Fibroblast of gingiva (primary cell): Measurements from ENCODE around the gene TTLL10.

Experiments used
- DNase-seq: peaks from one replicate; pipeline ENCODE4 v3.0.0-alpha.2; 2011; ENCODE audit warnings: low read depth

Gene TTLL10

DNA sequence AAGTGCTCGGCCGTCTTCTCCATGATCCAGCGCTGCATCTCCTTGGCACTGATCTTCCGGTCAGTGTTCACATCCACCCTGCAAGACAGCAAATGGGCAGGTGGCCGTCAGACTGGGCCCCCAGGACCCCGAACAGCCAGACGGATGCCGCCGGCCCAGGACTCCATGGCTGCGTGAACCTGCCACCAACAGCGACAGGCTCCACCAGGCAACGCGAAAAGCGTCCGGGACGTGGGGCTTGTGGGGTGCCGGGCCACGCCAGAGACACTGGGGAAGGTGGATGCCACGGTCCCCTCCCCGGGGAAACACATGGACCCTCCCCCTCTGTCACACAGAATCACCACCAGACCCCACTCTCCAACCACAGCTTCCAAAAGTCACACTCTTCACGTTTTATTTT, 50.2 kb downstream of the TTLL10 start:
- DNase-seq: no peak

DNA sequence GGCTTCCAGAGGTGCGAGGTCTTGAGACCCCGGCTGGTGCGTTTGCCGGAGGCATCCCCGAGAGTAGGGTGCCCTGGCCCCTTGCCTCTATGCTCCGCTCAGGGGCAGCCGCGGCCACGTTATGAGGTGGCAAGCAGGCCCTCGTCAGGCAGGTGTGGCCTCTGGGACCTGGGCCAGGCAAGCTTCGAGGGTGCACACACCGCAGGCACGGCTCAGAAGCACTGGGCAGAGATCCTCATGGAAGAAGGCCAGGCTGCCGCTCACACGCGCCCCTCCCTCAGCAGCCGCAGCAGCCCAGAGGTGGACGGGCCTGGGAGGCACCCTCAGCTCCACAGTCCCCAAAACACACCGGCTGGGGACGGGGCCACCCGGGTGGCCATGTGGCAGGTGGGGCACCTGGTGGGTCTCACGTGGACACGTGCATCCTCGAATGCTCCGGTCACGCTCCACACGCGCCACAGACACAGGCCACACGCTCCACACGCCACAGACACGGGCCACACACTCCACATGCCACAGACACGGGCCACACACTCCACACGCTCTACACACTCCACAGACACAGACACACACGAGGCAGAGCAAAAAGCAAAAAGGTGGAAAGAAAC, 51.7 kb downstream of the TTLL10 start:
- DNase-seq: no peak

DNA sequence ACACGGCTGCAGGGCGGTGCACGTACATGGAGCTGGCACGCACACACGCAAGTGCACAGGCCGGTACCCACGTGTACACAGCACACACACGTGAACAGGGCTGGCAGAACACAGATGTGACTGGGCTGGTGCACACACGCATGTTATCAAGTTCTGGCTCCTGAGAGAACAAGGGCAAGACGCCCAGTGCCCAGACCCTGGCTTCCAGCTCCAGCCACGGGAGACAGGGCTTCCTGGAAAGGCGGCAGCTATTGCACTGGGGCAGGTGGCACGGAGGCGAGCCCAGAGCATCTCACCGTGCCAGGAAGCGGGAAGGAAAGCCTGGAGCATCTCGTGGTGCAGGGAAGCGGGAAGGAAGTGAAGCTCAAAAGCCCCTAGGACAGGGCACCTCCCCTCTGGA, 52.2 kb downstream of the TTLL10 start:
- no peak for DNase-seq

DNA sequence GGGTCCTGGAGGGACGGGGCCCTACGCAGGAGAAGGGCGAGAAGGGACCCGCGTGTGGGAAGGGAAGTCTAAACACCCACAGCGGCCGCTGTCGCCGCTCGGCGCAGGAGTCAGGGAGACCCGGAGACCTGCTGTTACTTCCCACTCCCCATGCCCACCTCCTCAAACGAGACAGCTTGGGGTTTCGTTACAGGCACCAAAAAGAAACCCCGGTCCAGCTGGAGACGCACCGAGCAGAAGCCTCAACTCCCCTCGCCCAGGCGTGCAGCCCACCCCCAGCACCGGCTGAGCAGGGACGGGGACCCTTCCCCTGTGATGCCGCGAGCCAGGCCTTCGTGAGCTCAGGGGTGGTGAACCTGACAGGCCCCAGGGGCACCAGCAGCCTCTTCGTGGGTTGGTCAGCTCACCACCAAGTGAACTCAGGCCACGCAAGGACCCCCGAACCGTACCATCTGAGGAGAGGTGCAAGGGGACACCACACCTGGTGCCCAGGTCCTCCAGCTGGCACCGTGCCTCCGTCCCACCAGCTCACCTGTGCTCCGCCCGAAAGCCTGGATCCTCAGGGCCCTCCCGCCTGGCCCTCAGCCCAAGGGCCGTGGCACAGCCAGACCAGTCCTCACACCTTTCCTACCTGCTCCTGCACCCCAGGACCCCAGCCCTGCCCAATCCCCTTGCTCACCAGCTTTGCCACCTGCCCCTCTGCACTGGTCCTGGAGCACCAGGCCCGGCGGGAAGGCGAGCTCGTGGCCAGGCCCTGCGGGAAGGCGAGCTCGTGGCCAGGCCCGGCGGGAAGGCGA, 53.1 kb downstream of the TTLL10 start:
- no peak for DNase-seq

DNA sequence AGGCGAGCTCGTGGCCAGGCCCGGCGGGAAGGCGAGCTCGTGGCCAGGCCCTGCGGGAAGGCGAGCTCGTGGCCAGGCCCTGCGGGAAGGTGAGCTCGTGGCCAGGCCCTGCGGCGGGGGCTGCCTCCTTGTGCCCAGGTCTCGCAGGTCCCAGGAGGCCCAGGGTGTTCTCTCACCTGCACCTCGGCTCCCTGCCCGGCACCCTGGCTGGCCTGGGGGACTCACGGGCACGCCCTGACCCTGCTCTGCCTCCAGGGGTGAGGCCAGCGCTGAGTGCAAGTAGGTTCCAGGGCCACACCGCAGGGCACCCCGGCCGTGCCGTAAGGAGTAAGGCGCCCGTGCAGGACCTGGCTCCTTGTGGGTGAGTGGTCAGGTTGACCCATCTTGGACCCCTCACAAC, 53.7 kb downstream of the TTLL10 start:
- DNase-seq: no peak

DNA sequence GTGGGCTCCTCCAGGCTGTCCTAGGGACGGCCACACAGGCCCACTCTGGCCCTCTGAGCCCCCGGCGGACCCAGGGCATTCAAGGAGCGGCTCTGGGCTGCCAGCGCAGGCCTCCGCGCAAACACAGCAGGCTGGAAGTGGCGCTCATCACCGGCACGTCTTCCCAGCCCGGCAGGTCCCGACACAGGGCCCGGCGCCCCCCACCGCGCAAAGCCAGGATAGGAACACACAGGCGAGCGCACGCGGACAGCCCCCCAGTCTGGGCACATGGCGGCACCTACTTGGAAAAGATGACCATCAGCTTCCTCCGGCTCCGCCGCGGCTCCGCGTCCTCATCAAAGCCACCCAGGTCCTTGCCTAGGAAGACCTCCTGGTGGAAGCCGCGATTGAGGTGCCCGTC, 54.5 kb downstream of the TTLL10 start:
- no peak for DNase-seq

DNA sequence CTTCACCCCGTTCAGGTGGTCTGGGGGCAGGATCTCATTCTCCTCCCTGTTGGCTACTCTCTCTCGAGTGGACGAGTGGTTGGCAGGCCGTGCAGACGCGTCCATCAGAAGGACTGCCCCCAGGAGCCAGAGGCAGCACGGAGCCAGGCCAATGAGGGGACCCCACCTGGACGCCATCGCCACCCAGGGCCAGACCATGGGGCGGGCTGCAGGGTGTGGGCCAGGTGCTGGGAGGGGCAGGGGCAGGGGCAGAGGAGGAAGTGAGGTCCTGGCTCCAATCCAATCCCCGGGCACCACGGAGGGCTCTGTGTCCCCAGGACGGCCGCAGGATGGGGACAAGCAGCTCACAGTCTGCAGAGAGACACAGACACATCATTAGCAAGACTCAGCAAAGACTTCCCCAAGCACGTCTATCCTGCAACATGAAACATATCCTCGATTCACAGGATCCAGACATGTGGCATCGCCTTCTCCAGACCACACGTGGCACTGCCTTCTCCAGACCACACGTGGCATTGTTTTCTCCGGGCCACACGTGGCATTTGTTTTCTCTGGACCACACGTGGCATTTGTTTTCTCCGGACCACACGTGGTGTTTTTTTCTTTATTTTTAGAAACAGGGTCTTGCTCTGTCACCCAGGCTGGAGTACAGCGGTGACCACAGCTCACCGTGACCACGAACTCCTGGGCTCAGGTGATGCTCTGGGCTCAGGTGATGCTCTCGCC, 55.1 kb downstream of the TTLL10 start:
- no peak for DNase-seq

DNA sequence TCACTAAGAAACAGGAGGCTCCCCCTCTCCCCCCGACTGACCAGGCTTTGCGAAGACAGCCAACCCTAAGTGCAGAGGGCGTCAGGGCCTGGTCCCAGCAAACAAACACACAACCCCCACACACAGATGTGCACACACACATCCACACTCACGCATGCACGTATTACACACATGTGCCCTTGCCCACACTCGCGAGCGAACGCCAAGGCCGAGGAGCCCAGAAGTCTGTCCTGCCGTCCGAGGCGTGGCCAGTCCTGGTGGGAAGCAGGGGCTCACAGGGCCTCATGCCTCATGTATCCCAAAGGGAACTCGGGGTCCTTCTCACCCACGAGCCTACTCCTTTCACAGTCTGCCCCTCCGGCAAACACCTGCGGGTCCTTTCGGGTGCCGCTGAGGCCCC, 56.1 kb downstream of the TTLL10 start:
- DNase-seq: no peak

DNA sequence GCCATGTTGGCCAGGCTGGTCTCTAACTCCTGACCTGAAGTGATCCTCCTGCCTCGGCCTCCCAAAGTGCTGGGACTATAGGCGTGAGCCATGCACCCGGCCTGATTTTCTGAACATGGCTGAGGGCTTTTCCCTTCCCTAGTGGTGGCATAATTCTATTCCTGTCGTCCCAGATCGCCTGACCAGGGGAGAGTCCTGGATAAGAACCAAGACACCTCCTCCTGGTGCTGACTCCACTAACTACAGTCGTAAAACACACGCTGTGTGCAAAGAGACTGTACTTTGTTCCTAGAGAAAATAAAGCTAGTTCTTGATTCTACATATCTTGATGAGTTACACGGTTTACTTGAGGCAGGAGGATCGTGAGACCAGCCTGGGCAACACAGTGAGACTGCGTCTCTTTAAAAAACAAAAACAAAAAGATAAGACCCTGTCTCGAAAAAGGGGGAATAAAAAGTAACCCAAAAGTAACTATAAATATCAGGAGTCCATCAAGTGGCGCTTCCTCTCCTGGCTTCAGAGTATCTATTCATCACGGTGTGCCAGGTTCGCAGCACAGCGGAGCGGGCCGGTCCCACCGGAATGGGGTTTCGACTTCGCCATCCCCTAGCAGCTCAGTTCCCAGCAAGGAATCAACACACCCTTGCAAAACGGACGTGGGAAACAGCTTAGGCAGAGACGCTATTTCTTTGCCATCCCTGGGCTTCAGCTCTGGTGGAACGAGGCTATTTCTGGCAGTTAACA, 57.1 kb downstream of the TTLL10 start:
- peak; percentile 72 for DNase-seq

DNA sequence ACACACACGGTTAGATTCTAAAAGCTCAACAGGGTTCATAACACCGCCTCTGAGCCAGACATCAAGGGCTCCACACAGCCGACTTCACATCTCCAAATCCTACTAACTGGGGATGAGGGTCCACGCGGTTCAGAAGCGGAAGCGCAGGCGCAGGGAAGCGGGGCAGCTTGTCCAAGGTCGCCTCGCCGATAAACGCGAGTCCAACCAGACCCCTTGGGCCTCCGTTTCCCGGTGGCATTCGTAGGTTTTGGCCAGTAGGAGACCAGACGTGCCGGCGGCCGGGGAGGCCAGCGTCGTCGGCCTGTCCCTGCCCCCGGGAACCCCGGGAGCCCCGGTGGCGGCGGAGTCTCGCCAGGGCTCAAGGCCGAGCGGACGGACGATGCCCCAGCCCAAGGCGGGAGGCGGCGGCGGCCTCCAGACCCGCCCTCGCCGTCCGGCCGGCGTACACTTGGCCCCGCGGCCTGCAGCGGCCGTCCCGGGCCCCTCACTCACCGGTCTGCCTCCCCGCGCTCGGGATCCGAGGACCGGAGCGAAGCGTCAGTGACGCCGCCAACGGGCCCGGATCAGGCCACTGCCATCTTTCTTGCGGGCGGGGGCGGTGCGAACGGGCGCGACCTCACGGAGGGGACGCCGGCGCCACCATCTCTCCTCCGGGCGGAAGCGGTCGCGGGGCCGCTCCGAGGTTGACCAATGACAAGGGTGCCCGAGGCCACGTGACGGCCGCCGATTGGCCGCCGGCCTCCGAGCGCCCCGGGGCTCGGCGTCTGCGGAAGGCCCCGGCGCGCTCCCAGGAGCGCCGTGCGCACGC, 57.9 kb downstream of the TTLL10 start, which contains the start of gene SDF4:
Gene SDF4, minus strand, starts transcription at position 602 of the 808 bp plus-strand sequence. CDS start 3,229 bp downstream, outside the sequence.
- DNase-seq: peak; percentile 96

DNA sequence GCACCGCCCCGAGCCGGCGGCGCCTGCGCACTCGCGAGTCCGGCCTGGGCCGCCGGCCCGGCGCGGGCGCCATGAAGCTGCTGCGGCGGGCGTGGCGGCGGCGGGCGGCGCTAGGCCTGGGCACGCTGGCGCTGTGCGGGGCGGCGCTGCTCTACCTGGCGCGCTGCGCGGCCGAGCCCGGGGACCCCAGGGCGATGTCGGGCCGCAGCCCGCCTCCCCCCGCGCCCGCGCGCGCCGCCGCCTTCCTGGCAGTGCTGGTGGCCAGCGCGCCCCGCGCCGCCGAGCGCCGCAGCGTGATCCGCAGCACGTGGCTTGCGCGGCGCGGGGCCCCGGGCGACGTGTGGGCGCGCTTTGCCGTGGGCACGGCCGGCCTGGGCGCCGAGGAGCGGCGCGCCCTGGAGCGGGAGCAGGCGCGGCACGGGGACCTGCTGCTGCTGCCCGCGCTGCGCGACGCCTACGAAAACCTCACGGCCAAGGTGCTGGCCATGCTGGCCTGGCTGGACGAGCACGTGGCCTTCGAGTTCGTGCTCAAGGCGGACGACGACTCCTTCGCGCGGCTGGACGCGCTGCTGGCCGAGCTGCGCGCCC, 58.6 kb downstream of the TTLL10 start, which contains the start of gene B3GALT6:
Gene B3GALT6, plus strand, starts transcription at position 30 of the 588 bp plus-strand sequence. Its CDS starts 42 bp downstream, at position 72.
- DNase-seq: peak; percentile 16

DNA sequence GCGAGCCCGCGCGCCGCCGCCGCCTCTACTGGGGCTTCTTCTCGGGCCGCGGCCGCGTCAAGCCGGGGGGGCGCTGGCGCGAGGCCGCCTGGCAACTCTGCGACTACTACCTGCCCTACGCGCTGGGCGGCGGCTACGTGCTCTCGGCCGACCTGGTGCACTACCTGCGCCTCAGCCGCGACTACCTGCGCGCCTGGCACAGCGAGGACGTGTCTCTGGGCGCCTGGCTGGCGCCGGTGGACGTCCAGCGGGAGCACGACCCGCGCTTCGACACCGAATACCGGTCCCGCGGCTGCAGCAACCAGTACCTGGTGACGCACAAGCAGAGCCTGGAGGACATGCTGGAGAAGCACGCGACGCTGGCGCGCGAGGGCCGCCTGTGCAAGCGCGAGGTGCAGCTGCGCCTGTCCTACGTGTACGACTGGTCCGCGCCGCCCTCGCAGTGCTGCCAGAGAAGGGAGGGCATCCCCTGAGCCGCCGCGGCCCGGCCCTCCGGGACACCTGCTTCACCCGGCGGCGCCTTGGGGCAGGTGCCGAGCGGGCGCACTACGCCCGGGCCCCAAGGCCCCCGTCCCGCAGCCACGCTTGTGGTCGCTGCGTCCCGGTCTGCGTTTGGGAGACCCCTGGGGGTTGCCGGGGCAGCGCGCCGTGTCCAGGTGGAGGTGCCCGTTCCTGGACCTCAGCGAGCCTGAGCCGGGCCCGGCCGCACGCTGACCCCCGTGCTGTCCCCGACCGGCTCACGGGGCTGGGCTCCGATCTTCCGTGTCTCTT, 59.3 kb downstream of the TTLL10 start:
- DNase-seq: no peak

DNA sequence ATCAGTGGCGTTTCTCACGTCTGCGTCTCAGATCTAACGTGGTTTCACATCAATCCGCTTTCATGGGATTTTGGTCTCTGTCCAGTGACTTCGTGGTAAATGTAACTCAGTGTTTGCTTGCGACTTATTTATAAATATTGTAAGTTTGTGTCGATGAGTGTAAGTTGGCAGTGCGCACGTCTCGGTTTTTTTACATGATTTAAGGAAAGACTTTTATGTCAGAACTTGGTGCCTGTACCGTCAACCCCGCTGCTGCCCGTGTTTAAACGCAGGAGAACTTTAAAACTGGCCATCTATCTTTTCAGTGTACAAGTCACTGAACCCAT, 59.9 kb downstream of the TTLL10 start:
- no peak for DNase-seq

DNA sequence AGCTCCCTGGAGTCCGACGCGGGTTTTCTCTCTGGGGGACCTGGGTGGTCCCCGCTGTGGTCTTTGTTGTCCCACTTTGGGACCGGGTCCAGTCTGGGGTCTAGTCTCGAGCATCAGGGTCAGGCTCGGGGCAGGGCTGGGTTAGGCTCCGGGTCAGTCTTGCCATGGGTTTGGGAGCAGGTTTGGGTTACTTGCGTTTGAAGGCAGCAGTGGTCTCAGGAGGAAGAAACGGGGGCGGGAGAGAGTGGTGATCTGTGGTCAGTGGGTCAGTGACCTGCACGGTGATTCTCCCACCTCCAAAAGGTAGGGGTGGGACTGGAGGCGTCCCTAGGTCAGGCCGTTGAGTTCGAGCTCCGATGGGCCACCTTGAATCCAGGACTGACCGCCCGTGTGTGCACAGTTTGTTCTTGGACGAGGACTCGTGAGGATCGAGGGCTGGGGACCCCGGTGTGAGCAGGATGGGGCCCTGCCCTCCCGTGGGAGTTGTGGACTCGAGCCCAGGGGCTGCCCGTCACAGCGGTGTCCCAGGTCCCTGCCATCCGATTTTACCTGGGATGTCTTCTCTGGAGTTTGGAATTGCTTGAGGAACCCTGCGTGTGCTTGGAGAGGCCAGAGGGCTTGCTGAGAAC, 60.6 kb downstream of the TTLL10 start:
- no peak for DNase-seq

DNA sequence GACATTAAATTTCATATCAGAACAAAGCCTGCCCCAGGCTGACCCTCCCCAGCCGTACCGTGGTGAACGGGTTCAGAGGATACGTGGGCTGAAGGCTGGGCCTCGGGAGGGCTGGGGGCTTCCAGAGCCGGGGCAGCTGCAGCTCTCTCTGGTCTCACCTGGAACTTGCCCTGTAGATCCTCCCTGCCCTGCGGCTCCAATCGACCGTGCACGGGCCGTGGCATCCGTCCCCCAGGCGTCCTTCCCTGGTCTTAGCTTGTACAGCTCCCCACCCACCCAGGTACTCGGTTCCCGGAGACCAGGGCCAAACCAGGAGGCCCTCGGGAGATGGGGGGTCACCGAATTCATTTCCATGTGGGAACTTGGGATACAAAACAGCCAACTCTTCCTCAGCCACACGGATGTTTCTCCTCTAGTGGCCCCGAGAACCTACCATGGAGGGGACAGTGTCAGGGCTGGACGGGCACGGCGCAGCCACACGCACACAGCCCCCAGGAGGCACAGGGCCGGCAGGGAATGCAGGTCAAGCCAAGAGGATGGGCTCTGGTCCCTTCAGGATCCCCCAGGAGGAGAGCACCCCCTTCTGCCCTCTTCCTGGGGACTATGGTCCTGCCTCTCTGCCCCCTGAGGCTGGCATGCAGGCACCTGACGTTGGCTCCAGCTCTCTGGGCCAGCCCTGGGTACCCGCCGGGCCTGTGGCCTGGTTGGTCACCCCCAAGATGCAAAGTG, 61.5 kb downstream of the TTLL10 start:
- no peak for DNase-seq

DNA sequence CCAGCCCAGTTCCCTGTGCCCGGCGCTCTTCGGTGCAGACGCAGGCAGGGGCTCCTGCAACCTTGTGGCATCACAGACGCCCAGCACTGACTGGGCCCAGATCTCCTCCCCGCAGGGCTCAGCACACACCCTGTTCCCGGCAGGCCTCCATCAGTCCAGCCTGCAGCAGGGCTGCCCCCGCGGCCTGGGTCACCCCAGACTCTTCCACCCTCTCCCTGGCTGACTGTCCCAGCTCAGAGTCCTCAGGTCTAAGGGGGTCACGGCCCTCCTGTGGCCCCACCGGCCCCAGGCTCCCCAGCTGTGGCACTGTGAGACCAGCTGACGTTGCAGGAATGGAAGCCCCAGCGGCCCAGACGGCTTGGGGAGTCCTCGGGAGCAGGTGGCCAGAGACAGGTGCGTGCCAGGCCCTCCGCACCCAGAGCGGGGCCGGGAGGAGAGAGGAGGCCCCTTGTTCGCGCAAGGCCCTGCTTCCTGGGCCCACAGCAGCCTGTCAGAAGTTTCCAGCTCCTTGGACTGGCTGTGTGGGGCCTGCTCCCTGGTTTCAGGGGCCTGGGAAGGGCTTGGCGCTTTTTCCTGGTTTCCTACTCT, 62.6 kb downstream of the TTLL10 start:
- DNase-seq: no peak

DNA sequence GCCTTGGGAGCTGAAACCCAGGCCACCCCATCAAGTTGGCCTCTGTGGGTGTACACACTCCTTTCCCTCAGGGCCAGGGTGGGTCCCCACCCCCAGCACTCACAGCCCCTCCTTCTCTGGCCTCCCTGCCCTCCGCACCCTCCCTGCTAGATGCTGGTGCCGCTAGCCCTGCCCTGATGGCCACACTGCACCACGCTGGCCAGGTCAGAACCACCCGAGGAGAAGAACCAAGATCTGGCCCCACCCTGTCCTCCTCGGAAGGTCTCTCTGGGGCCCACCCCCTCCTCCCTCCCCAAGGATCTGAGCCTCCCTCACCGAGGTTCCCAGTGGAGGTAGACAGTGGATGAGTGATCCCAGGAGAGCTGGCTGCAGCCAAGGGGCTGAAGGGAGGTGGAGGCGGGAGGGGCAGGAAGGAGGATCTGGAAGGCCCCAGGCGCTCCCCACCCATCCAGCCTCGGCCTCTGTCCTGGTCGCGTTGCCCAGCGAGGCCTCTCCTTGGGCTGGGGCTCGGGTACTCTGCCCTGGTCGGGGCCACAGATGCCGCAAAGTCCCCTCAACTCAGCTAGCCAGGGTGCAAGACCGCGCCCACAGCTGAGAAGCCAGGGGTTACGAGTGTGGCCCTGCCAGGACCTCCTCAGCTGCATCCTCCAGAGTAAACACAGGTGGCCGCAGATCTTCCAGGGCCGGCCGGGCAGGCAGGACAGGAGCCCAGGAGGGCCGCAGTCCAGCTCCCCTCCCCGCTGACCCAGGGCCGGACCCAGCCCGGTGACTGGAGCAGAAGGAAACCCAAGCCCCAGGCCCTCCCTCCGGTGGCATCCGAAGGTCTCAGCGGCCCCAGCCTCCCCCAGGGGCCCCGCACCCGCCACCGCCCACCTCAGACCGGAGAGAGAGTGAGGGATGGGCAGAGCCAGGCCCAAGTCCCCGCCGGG, 63.5 kb downstream of the TTLL10 start:
- no peak for DNase-seq
